Progenitor cell of endocrine pancreas (in vitro differentiated cells): Measurements from ENCODE around the gene RAC2. TPM values are rescaled to one million over a fixed set of nuclear protein-coding genes. Genes with fewer than 3 reads are reported as not detected.
A peak's percentile ranks its signal among the peaks of the same experiment; 100 is the strongest.

Experiments used
- DNase-seq: peaks from one replicate; pipeline ENCODE4 v3.0.0; 2021; ENCODE audit warnings: low spot score; ENCODE audit not compliant: unreplicated experiment
- H3K27ac Mint-ChIP-seq: 2 replicates; pipeline ENCODE4 v1.8.0; 2021; ENCODE audit warnings: mild to moderate bottlenecking, moderate library complexity, mixed read lengths
- H3K27me3 Mint-ChIP-seq: 2 replicates; pipeline ENCODE4 v1.8.0; 2021; ENCODE audit warnings: mixed read lengths
- H3K36me3 Mint-ChIP-seq: 2 replicates; pipeline ENCODE4 v1.8.0; 2022; ENCODE audit warnings: mixed read lengths; ENCODE audit not compliant: insufficient read depth
- H3K4me1 Mint-ChIP-seq: 2 replicates; pipeline ENCODE4 v1.8.0; 2021; ENCODE audit warnings: low read depth, mixed read lengths
- H3K4me3 Mint-ChIP-seq: 2 replicates; pipeline ENCODE4 v1.8.0; 2021; ENCODE audit warnings: low read depth, mild to moderate bottlenecking, moderate library complexity, mixed read lengths
- H3K9me3 Mint-ChIP-seq: 2 replicates; pipeline ENCODE4 v1.8.0; 2021; ENCODE audit warnings: low read depth, mixed read lengths
- total RNA-seq: library from RNA; stranded (reverse); gene quantifications from 2 replicates; pipeline ENCODE4 v1.2.1, GENCODE V29; 2021
- TF ChIP-seq, protein P1 (sequence below): fragments of 200-600 bp; sonication (generic); IDR thresholded peaks from one replicate; pipeline ENCODE4 v1.5.0; 2021; ENCODE audit warnings: antibody characterized with exemption, mild to moderate bottlenecking; ENCODE audit not compliant: unreplicated experiment

The RAC2 gene
- total RNA-seq, 1 donor from 2014 or later, result 1.7 TPM

DNA sequence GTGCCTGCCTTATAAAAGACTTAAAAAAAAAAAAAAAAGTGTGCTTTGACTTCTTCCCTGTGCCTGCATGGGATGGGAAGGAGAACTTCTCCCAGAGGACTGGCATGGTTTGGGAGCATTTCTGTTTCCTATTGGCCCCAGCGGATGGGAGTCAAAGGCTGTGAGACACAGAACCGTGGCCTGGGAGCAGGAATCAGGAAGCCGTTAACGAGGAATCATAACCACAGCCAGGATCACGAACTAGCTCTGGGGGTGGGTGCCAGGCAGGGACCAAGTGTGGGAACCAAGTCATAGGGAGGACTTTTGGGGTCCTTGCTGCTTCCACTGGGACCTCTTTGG is 56.5 kb downstream of the RAC2 start:
- peaks cover 9% of the 10 kb centered on the region for H3K9me3 Mint-ChIP-seq
- H3K27me3 Mint-ChIP-seq, result peaks cover 2% of the 10 kb centered on the region
- TF ChIP-seq, protein P1, sequence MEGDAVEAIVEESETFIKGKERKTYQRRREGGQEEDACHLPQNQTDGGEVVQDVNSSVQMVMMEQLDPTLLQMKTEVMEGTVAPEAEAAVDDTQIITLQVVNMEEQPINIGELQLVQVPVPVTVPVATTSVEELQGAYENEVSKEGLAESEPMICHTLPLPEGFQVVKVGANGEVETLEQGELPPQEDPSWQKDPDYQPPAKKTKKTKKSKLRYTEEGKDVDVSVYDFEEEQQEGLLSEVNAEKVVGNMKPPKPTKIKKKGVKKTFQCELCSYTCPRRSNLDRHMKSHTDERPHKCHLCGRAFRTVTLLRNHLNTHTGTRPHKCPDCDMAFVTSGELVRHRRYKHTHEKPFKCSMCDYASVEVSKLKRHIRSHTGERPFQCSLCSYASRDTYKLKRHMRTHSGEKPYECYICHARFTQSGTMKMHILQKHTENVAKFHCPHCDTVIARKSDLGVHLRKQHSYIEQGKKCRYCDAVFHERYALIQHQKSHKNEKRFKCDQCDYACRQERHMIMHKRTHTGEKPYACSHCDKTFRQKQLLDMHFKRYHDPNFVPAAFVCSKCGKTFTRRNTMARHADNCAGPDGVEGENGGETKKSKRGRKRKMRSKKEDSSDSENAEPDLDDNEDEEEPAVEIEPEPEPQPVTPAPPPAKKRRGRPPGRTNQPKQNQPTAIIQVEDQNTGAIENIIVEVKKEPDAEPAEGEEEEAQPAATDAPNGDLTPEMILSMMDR, result no peak
- H3K27ac Mint-ChIP-seq, result no peak overlapping the region
- peaks cover 35% of the 10 kb centered on the region for H3K4me1 Mint-ChIP-seq
- H3K36me3 Mint-ChIP-seq, result peaks cover 4% of the 10 kb centered on the region
- DNase-seq, result no peak
- H3K4me3 Mint-ChIP-seq, result peak overlapping the region; percentile 65

DNA sequence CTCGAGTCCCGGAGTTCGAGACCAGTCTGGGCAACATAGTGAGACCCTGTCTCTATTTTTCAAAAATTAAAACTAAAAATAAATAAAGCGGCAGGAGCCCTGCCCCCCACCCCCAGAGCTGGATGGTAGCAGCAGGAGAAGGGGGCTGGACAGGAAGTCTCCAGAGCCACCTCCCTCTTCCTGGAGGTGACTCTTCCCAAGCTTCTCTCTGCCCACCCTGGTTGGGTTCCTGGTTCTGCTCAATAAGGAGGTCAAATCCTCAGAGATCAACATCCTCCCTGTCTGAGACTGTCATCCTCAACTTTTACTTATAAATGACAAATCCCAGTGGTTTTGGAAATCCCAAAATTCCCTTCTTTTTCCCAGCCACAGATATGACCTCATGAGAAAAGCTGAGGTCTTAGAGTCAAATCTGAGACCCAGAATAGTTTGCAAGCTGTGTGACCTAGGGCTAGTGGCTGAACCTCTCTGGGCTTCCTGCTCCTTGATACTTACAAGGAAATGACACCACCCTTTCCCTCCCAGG is 57.0 kb downstream of the RAC2 start:
- TF ChIP-seq, protein P1, result no peak
- no peak overlapping the region for H3K27ac Mint-ChIP-seq
- H3K4me3 Mint-ChIP-seq, result no peak overlapping the region
- H3K9me3 Mint-ChIP-seq, result peaks cover 6% of the 10 kb centered on the region
- DNase-seq, result no peak
- H3K36me3 Mint-ChIP-seq, result peaks cover 4% of the 10 kb centered on the region
- H3K27me3 Mint-ChIP-seq, result peaks cover 2% of the 10 kb centered on the region
- H3K4me1 Mint-ChIP-seq, result peaks cover 35% of the 10 kb centered on the region

DNA sequence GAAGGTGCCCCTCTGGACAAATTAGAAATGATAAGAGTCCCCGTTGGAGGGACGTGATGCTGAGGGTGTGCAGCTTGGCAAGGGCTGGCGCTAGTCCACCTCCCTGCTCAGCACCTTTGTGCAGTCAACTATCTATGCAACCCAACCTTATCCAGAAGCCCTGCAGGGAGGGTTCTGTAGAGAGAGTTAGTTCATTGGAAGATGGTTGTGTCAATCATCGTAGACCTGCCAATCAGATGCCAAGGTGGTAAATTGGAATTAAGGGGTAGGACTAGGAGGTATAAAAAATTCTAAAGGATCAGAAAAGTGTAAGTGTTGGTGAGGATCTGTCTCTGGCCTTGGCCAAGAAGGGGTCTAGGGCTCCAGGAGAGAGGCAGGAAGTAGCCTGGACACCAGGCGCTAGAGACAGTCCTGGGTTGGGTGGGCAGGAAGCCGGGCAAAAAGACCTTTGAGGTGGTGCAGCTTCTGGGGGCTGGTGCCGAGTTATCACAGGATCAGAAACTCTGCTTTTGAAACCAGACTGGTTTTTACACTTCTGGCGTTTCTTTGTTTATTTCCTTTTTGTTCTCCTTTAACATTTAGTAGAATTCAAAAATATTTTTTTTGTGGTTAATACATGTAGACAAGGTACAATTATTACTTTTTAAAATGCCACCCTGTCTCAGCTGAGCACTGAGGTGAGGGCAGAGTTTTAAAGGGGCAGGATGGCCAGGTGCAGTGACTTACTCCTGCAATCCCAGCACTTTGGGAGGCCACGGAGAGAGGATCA is 57.7 kb downstream of the RAC2 start:
- TF ChIP-seq, protein P1, result no peak
- H3K9me3 Mint-ChIP-seq, result peaks cover 4% of the 10 kb centered on the region
- H3K27ac Mint-ChIP-seq, result no peak overlapping the region
- DNase-seq, result no peak
- H3K27me3 Mint-ChIP-seq, result peaks cover 2% of the 10 kb centered on the region
- peaks cover 3% of the 10 kb centered on the region for H3K36me3 Mint-ChIP-seq
- peak overlapping the region; percentile 4 for H3K4me3 Mint-ChIP-seq
- peaks cover 35% of the 10 kb centered on the region for H3K4me1 Mint-ChIP-seq

DNA sequence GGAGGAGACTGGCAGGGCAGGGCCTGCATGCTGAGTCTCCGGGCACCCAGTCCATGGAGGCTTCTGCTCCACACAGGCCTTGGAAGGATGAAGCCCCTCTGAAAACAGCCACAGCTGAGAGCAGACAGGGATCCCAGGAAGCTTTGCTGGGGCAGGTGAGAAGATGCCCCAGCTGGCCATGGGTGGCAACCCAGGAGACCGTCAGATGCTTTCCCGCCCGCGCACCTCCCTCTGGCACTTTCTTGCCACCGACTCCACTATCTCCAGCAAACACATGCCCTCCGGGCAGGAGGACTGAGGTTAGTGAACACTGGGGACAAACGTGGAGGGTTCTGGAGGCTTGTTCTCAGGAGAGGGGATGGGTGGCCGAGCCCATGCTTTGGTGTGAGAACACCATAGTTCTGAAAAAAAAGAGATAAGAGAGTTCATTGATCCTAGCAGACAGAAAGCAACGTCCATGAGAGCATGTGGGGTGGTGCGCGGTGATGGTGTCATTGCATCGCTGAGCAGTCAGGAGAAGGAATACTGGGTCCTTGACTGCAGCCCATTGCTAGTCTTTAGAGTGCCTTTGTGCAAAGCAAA is 58.3 kb downstream of the RAC2 start:
- Mint-ChIP-seq H3K36me3 (peaks cover 3% of the 10 kb centered on the region), H3K9me3 (peaks cover 4% of the 10 kb centered on the region), H3K4me1 (peaks cover 35% of the 10 kb centered on the region), H3K27ac (no peak overlapping the region), H3K4me3 (peak overlapping the region; percentile 4), H3K27me3 (peaks cover 2% of the 10 kb centered on the region)
- DNase-seq, result no peak
- TF ChIP-seq, protein P1, result no peak

DNA sequence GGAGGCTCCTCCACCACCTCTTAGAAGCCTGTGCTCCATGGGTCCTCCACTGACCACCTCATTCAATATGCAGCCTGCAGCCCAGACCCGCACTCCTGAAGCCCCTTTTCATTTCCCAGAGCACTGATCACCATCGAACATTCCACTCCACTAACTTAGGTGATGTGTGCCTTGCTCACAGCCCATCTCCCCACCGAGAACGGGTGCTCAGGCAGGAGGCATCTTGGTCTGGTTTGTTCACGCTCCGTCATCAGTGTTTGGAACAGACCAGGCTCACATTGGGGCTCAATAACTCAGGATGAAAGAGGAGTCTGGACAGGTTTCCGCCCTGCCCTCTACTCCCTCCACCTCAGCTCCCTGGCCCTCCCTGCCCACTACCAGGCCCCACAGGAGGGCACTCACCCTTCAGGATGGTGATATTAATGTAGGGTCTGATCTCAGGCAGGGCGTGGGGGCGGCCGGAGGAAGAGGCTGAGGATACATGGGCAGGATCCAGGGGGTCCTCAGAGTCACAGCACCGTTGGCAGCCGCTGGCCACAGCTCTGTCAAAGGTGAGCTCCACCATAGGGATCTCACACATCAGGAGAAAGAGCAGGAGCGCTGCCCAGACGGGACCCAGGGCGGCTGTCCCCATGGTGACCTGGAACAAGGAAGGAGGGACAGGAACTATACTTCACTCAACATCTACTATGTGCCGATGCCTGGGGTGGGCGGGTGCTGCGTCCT is 59.1 kb downstream of the RAC2 start:
- H3K27me3 Mint-ChIP-seq, result peaks cover 2% of the 10 kb centered on the region
- TF ChIP-seq, protein P1, result no peak
- H3K9me3 Mint-ChIP-seq, result no peaks in the 10 kb centered on the region
- H3K4me1 Mint-ChIP-seq, result peaks cover 30% of the 10 kb centered on the region
- no peak overlapping the region for H3K27ac Mint-ChIP-seq
- no peaks in the 10 kb centered on the region for H3K36me3 Mint-ChIP-seq
- no peak overlapping the region for H3K4me3 Mint-ChIP-seq
- DNase-seq, result no peak
